Coronary artery (tissue), 2 donors: ENCODE data around the gene TPI1.

Experiments used
- DNase-seq: peaks from one replicate; pipeline ENCODE4 v3.0.0-alpha.2; 2017; ENCODE audit warnings: low spot score
- H3K27ac ChIP-seq, 2 donors: fragments of 200-600 bp; sonication (generic); one replicate each; pipeline ENCODE4 v1.5.1; 2016 to 2019
- H3K4me3 ChIP-seq: fragments of 200-600 bp; sonication (generic); 2 replicates; pipeline ENCODE4 v1.5.1; 2016; ENCODE audit warnings: mild to moderate bottlenecking, moderate library complexity
- TF ChIP-seq, protein P1 (sequence below): fragments of 200-600 bp; sonication (generic); IDR thresholded peaks from one replicate; pipeline ENCODE4 v1.5.1; 2019; ENCODE audit warnings: antibody characterized with exemption

Gene TPI1

DNA sequence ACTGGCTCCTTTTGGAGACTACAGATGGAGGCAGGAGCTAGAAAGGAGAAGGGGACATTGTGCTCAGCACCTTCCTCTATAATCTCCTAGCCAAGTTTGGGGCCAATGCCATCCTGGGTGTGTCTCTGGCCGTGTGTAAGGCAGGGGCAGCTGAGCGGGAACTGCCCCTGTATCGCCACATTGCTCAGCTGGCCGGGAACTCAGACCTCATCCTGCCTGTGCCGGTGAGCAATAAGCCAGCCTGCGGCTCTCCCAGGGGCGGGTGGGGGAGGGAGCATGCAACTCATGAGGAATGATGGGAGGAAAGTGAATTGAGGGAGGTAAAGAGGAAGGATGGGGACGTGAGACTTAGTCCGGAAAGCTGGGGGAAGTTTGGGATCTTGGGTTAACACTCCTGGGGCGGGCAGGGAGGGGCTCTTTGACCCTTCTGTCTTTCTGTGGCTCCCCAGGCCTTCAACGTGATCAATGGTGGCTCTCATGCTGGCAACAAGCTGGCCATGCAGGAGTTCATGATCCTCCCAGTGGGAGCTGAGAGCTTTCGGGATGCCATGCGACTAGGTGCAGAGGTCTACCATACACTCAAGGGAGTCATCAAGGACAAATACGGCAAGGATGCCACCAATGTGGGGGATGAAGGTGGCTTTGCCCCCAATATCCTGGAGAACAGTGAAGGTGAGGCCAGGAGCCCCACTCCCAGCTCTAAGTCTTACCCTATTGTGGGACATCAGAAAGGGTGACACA lies 50.3 kb downstream of the TPI1 start:
- Histone ChIP-seq H3K27ac (no peak overlapping the region), H3K4me3 (no peak overlapping the region)
- TF ChIP-seq, protein P1, sequence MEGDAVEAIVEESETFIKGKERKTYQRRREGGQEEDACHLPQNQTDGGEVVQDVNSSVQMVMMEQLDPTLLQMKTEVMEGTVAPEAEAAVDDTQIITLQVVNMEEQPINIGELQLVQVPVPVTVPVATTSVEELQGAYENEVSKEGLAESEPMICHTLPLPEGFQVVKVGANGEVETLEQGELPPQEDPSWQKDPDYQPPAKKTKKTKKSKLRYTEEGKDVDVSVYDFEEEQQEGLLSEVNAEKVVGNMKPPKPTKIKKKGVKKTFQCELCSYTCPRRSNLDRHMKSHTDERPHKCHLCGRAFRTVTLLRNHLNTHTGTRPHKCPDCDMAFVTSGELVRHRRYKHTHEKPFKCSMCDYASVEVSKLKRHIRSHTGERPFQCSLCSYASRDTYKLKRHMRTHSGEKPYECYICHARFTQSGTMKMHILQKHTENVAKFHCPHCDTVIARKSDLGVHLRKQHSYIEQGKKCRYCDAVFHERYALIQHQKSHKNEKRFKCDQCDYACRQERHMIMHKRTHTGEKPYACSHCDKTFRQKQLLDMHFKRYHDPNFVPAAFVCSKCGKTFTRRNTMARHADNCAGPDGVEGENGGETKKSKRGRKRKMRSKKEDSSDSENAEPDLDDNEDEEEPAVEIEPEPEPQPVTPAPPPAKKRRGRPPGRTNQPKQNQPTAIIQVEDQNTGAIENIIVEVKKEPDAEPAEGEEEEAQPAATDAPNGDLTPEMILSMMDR = no peak
- DNase-seq = no peak

DNA sequence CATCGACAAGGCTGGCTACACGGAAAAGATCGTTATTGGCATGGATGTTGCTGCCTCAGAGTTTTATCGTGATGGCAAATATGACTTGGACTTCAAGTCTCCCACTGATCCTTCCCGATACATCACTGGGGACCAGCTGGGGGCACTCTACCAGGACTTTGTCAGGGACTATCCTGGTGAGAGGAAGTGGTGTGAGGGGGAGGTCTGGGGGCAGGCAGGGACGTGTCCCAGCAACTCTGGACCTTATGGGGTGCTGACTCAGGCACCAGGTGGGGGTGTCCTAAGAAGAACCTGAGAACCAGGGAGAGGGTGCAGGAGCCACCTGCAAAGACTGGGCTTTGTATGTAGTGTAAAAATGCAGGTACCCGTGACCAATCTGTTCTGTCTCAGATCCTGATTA lies 52.3 kb downstream of the TPI1 start:
- Histone ChIP-seq H3K27ac (no peak overlapping the region), H3K4me3 (no peak overlapping the region)
- DNase-seq = no peak
- TF ChIP-seq, protein P1 = no peak
